Stimulated activated CD8-positive, alpha-beta memory T cell treated with anti-CD3 and anti-CD28 coated beads, Interleukin-4, amount 100 ng/mL, for 4 hours (primary cell): ENCODE results near the gene LYRM1.
"Not testable (repeated sequence)": the region's sequence is repeated elsewhere in the genome, so short reads cannot be mapped to it uniquely, and the experiment has no call there.

Experiments used
- DNase-seq, 2 donors: peaks; one replicate each; pipeline ENCODE4 v3.0.0-alpha.2; 2020; ENCODE audit warnings: low read depth in 2 of 2, low spot score in 1 of 2

LYRM1 gene

DNA sequence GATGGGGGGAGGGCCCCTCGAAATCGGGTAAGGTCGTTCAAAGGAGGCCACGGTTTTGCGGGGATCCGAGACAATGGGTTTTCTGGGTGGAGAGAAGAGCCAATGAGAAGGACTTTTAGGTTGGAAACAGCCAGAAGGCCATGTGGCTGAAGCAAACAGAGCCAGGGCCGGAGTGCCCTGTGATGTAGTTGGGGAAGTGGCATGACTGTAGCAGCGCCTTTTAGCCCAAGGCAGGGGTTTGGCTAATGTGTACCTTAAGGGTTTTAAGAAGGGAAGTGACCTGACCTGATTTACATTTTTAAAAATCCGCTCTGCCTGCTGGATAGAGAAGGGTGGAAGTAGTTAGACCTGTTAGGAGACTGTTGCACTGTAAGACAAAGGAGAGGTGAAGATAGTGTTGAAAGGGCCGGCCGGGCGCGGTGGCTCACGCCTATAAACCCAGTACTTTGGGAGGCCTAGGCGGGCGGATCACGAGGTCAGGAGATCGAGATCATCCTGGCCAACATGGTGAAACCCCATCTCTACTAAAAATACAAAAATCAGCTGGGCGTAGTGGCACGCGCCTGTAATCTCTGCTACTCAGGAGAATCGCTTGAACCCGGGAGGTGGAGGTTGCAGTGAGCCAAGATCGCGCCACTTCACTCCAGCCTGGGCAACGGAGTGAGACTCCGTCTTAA is 1.0 kb downstream of the LYRM1 start:
- no peak for DNase-seq

- no peak for DNase-seq
Observed at GRCh38 chr16:20902426-20902825, 1.9 kb downstream of the LYRM1 start.

DNA sequence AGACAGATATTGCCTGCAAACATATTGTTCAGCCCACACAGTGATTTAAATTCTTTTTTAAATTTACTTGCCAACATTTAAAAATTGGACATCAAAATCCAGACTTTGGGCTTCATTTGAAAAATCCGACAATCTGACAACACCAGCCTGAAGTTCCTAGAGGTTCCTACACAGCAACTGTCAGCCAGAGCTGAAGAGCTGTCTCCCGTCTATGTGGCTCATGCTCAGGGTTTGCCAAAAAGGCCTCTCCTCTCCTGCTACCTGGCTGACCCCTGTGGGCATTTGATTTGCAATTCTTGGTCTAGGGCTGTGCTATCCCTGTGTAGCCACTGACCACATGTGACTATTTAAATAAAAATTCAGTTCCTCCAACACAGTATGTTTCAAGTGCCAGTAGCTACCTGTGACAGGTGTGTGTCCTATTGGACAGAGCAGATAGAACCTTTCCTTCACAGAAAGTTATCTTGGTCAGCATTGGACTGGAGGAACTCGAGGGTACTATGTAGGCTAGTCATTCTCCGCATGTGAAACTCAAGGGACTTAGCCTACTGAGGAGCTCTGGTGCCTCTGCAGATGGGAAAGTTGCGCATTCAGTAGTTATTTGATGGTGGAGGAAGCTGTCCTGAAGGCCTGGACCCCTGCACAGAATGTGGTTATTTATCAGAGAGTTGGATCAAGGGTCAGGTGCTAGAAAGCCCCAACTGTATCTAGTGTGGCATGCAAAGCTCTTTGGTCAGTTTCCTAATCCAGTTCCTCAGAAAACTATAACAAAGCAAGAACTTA is 2.7 kb downstream of the LYRM1 start:
- DNase-seq = no peak

- no peak for DNase-seq
Observed at GRCh38 chr16:20903899-20904506, 3.4 kb downstream of the LYRM1 start.

DNA sequence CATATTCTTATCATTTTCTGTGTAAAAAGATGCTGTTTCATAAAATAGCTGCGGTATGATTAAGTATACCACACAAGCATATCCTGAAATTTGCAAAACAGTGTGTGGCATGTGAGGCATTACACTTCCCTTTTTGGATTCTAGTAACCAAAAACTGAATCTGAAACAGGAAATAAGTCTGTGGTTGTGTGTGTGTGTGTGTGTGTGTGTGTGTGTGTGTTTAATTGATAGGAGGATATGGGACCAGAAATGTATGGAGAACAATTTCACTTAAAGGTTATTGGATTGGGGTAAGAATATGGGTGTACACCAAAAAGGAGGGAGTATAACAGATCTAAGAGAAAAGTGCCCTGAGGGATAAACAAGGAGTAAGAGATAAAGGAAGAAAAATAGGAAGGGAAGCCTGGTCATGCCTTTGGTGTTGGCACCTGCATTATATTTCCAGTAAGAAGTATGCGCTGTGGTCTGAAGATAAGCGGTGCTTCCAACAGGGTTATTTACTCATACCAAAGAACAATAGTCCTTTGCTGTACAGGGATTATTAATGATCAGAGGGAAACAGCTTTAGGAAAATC is 4.0 kb downstream of the LYRM1 start:
- no peak for DNase-seq

DNA sequence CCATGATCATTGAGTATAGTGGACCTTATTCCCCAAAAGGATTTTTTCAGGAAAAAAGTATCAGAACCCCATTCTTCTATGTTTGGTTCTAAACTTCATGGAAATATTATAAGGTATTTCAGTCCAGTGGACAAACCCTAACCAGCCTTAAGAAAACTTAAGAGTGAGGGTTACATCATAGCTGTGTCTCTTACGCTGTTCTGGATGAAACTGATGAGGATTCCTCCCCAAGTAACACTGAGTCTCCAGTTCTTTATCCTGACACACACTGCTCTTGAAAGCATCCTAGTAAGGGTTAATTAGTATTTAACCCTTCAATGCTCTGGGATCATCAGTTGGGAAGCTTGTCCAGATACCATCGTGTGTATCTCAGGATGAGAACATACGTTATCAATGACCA is 5.0 kb downstream of the LYRM1 start:
- DNase-seq = no peak

DNA sequence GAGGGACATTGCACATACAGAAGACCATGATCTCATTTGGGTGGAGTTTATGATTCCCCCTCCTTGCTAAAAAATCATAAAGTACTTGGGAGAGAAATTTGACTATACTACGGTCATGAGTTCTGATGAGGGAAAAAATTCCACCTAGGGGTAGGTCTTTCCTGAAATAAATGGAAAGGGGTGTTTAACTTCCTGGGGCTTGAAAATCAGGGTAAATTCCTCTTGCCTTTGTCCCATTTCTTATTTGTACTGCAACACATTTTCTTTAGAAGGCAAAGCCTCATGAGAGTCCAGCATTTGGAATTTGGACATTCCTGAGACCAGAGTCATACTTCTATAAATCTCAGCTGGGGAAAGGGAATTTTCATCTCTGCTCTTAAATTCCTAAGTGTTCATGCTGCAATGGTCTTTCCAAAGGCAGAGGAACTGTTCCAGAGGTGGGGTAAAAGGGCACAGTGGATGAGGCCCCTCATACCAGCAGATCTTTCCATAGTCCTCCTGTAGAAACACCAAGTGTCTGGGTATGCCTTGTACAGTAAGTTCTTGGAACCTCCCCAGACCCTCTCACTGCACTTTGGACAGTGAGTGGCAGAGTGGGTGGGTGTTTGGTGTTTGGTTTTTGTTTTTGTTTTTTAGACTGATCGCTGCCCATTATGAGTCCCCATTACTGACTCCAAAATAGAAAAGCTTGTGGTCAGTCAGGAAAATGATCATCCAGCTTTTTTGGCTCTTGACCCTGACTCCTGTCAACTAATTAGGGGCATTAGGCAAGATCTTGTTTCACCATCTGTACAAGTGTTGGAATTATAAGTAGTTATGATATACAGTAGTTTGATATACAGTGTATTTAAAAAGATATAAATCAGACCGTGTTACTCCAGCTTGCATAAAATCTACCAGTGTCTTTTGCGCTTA is 6.0 kb downstream of the LYRM1 start:
- DNase-seq = no peak

- DNase-seq = no peak
Observed at GRCh38 chr16:20910781-20911321, 10.3 kb downstream of the LYRM1 start.

DNA sequence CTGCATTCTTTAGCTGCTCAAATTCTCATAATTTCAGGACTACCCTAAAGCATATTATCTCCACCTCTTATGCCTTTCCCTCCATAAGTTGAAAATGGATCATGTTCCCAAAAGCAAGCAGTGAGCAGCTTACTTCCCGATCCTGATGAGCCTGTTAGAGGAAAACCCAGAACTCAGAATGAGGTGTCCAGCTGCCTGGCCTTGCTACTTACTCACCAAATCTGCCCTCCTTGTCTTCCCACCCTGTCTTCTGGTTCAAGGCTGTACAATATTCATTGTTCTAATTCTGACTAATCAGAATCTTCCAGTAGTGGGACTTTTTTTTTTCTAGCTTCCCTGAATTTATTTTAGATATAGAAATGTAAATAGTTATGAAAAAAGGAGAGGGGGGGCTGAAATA is 10.8 kb downstream of the LYRM1 start:
- DNase-seq = no peak

GRCh38 chr16:20916289-20916688 is 15.7 kb downstream of the LYRM1 start:
- DNase-seq = no peak

DNA sequence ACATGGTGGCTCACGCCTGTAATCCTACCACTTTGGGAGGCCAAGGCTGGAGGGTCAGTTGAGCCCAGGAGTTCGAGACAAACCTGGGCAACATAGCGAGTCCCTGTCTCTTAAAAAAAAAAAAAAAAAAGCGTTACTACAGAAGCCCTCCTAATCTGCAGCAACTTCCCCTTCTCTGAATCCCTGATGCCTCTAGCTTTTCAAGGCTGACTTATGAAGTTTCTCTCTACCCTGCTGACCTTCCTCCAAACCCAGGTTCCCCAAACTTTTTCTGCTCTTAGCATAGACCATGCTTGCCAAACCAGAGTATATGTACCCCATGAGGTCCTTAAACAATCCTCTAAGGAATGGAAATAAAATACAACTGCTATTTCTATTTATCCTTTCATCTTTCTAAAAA is 16.4 kb downstream of the LYRM1 start:
- no peak for DNase-seq

DNA sequence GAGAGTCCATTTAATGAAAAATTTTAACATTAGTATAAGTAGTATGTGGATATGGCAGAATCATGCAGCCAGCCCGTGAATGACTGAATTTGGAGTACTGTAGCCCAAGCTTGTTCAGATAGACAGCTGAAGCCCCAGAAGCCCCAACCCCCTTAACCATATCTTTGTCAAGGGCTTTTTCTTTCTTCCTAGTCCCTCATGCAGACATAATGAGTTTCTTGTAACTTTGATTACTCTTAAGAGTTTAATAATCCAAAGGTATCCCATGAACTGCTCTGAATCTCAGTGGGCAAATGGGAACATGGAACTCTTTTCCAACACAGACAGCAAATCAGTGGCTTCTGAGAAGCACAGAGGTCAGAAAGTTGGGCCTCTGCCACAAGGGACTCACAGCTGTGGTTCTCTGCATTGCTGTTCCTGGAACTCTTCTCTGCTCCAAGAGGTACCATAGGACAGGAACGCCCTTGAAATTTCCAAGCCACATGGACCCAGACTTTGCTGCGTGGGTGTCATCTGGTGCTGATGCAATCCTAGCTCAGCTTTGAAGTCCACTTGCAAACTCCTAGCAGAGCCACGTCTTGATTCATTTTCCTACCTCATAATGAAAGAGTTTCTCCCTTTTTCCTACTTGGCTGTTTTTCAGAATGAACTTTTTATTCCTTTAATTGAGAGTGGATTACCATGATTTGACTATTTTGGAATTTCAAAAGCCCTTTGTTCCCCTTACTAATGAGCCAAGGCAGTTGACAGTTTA is 18.1 kb downstream of the LYRM1 start:
- DNase-seq = no peak

DNA sequence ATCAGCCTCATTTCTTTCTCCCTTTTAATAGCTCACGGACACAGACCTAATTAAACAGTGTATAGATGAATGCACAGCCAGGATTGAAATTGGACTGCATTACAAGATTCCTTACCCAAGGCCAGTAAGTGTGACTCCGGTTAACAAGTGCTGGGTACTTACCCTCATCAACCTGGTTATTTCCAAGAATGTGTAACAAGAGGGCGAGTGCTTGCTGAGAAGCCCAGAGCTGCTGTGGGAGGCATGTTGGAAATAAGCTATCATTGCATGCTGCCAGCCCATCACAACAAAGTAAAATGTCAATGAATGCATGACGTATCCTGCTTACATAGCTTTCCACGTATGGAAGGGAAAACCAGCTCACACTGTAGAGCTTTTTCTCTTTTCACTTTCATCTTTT is 19.5 kb downstream of the LYRM1 start:
- DNase-seq = no peak

- DNase-seq = no peak
Observed at GRCh38 chr16:20920799-20921198, 20.2 kb downstream of the LYRM1 start.

GRCh38 chr16:20923876-20924275 is 23.3 kb downstream of the LYRM1 start:
- no peak for DNase-seq

DNA sequence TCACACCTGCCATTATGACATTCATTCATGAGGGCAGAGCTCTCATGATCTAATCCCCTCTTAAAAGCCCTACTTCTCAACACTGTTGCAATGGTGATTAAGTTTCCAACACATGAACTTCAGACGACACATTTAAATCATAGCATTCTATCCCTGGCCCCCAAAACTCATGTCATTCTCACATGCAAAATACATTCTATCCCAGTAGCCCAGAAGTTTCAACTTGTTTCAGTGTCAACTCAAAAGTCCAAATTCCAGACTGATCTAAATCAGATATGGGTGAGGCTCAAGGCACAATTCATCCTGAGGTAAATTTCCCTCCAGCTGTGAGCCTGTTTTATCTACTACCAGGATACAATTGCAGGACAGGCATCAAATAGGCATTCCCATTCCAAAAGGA is 25.2 kb downstream of the LYRM1 start:
- DNase-seq = no peak

- DNase-seq = no peak
Observed at GRCh38 chr16:20928774-20929411, 28.3 kb downstream of the LYRM1 start.

- not testable (repeated sequence) for DNase-seq
Observed at GRCh38 chr16:20929676-20930364, 29.2 kb downstream of the LYRM1 start.

- no peak for DNase-seq
Observed at GRCh38 chr16:20930365-20930690, 29.8 kb downstream of the LYRM1 start.
